K562 (cell line): ENCODE results near the gene CAST. TPM values are rescaled to one million over a fixed set of nuclear protein-coding genes. Genes with fewer than 3 reads are reported as not detected.

Experiments used
- ATAC-seq: fragments of 200-7000 bp; cut with Tn5 transposase; 3 replicates; pipeline ENCODE4 v1.9.1; 2020; ENCODE audit warnings: moderate library complexity
- BruUV-seq: library from RNA; stranded (reverse); fragments of 400-500 nt; replicated peaks from 2 replicates; lab custom pipeline; 2021; lab: Mats Ljungman, UMichigan
- CTCF ChIA-PET: fragments of 300-600 bp; formaldehyde crosslinking; extraction: SDS; loops from one replicate; lab custom pipeline; 2021; ENCODE audit warnings: low intra/inter-chr PET ratio; lab: Yijun Ruan, JAX
- POLR2A ChIA-PET: fragments of 300-600, 350-650 bp; sonication (Branson Sonifier 250); formaldehyde crosslinking; extraction: SDS; loops from one replicate; lab custom pipeline; 2021; ENCODE audit warnings: antibody characterized with exemption, inconsistent platforms; lab: Yijun Ruan, JAX
- DNase-seq, 4 experiments: peaks; one replicate each; pipeline versions ENCODE4 v3.0.0 to v3.0.0-alpha.2; 2011 to 2018; ENCODE audit warnings: low spot score in 3 of 4, mixed read lengths in 3 of 4; ENCODE audit errors: extremely low read depth in 1 of 4
- FAIRE-seq: peaks from 2 replicates; lab custom pipeline; 2011; peaks lifted over from hg19 to GRCh38; lab: Jason Lieb, UNC
- H2AFZ ChIP-seq: 2 replicates; pipeline ENCODE4 v1.6.0; 2011; ENCODE audit warnings: low read depth, low read length, control low read depth, inconsistent platforms
- H3K27ac ChIP-seq: fragments of 200-600 bp; 3 replicates; pipeline ENCODE4 v1.8.0; 2011; ENCODE audit warnings: low read depth, mild to moderate bottlenecking, control low read depth, inconsistent platforms, low read length, moderate library complexity, mixed read lengths; ENCODE audit errors: extremely low read depth
- H3K27me3 ChIP-seq, 2 experiments: fragments of 300-600 bp in 1 of 2; 2 replicates in 1 of 2; 3 replicates in 1 of 2; pipeline versions ENCODE4 v1.6.0 to v1.8.0; 2011; ENCODE audit warnings: inconsistent platforms in 2 of 2, low read length in 2 of 2, mild to moderate bottlenecking in 1 of 2, mixed read lengths in 1 of 2, moderate library complexity in 1 of 2; ENCODE audit not compliant: control insufficient read depth in 2 of 2, insufficient read depth in 2 of 2
- H3K36me3 ChIP-seq: fragments of 300-600 bp; 3 replicates; pipeline ENCODE4 v1.8.0; 2011; ENCODE audit warnings: mild to moderate bottlenecking, low read length, inconsistent platforms; ENCODE audit not compliant: control insufficient read depth, insufficient read depth
- H3K4me1 ChIP-seq, 2 experiments: fragments of 200-600 bp in 1 of 2; replicated peaks in 1 of 2; 2 replicates in 1 of 2; 3 replicates in 1 of 2; pipeline versions ENCODE4 v1.5.1 to v1.8.0; 2011; ENCODE audit warnings: inconsistent platforms in 2 of 2, low read length in 2 of 2, mild to moderate bottlenecking in 1 of 2, mixed read lengths in 1 of 2, moderate library complexity in 1 of 2; ENCODE audit not compliant: control insufficient read depth in 2 of 2, insufficient read depth in 2 of 2
- H3K4me2 ChIP-seq: 2 replicates; pipeline ENCODE4 v1.6.1; 2011; ENCODE audit warnings: low read length, control low read depth, inconsistent platforms, mixed read lengths; ENCODE audit not compliant: insufficient read depth
- H3K4me3 ChIP-seq: fragments of 200-600 bp; sonication (generic), shearing (Covaris generic); 2 replicates; pipeline ENCODE4 v1.5.1; 2016; ENCODE audit warnings: control low read depth, inconsistent platforms
- H3K79me2 ChIP-seq: fragments of 200-600 bp; 3 replicates; pipeline ENCODE4 v1.8.0; 2011; ENCODE audit warnings: low read length, inconsistent platforms; ENCODE audit not compliant: control insufficient read depth, insufficient read depth
- H3K9ac ChIP-seq, 2 experiments: 2 replicates each; pipeline versions ENCODE4 v1.6.0 to v1.6.1; 2011; ENCODE audit warnings: low read depth in 2 of 2, low read length in 2 of 2, control low read depth in 1 of 2, inconsistent platforms in 1 of 2, mild to moderate bottlenecking in 1 of 2, mixed read lengths in 1 of 2; ENCODE audit not compliant: insufficient read depth in 1 of 2
- H3K9me1 ChIP-seq: one replicate; pipeline ENCODE4 v1.6.0; 2011; ENCODE audit warnings: inconsistent platforms, mild to moderate bottlenecking, low read length, moderate library complexity; ENCODE audit not compliant: control insufficient read depth, insufficient read depth
- H3K9me3 ChIP-seq: replicated peaks from 2 replicates; pipeline ENCODE4 v1.5.1; 2011; ENCODE audit warnings: low read depth, low read length, inconsistent platforms; ENCODE audit not compliant: control insufficient read depth, insufficient read depth
- H4K20me1 ChIP-seq: replicated peaks from 2 replicates; pipeline ENCODE4 v1.6.1; 2011; ENCODE audit warnings: low read length, inconsistent platforms, mixed read lengths; ENCODE audit not compliant: control insufficient read depth, insufficient read depth
- GABPB1 ChIP-seq: sonication (generic); formaldehyde crosslinking; IDR thresholded peaks from 2 replicates; pipeline ENCODE4 v1.8.0; 2022; ENCODE audit warnings: mild to moderate bottlenecking, missing genetic modification reagents
- HNRNPL ChIP-seq: fragments of 200-400 bp; formaldehyde crosslinking; IDR thresholded peaks from 2 replicates; pipeline ENCODE4 v1.6.1; 2017; ENCODE audit warnings: low read depth, mild to moderate bottlenecking, low read length
- KLF6 ChIP-seq: fragments of 250-450 bp; sonication (Bioruptor Pico); IDR thresholded peaks from 2 replicates; pipeline ENCODE4 v1.4.0; 2020; ENCODE audit warnings: mild to moderate bottlenecking, moderate library complexity, borderline replicate concordance
- LCOR ChIP-seq: sonication (generic); formaldehyde crosslinking; IDR thresholded peaks from 2 replicates; pipeline ENCODE4 v1.8.0; 2022; ENCODE audit warnings: mild to moderate bottlenecking, missing genetic modification reagents
- MCM2 ChIP-seq: fragments of 450-650 bp; IDR thresholded peaks from 2 replicates; pipeline ENCODE4 v1.6.1; 2017; ENCODE audit warnings: low read depth, mild to moderate bottlenecking
- NR4A1 ChIP-seq, 2 experiments: fragments of 250-450 bp in 1 of 2; fragments of 450-650 bp in 1 of 2; sonication (Bioruptor Pico) in 1 of 2; IDR thresholded peaks; 2 replicates each; pipeline versions ENCODE4 v1.4.0 to v1.6.1; 2016 to 2020; ENCODE audit warnings: mild to moderate bottlenecking in 2 of 2, missing compliant biosample characterization in 1 of 2, missing genetic modification characterization in 1 of 2, moderate library complexity in 1 of 2
- PHF20 ChIP-seq: fragments of 450-650 bp; IDR thresholded peaks from 2 replicates; pipeline ENCODE4 v1.6.1; 2018; ENCODE audit not compliant: partially characterized antibody
- RBM15 ChIP-seq: fragments of 200-400 bp; formaldehyde crosslinking; IDR thresholded peaks from 2 replicates; pipeline ENCODE4 v1.6.1; 2018; ENCODE audit warnings: mild to moderate bottlenecking, low read length, moderate library complexity; ENCODE audit not compliant: insufficient read depth
- RFX1 ChIP-seq: fragments of 450-650 bp; IDR thresholded peaks from 2 replicates; pipeline ENCODE4 v1.6.1; 2016; ENCODE audit warnings: mild to moderate bottlenecking, moderate library complexity
- SIX5 ChIP-seq, 2 experiments: IDR thresholded peaks; 2 replicates each; pipeline ENCODE4 v1.6.1; 2011; ENCODE audit warnings: low read length in 2 of 2, borderline replicate concordance in 1 of 2, low read depth in 1 of 2, mild to moderate bottlenecking in 1 of 2, moderate library complexity in 1 of 2; ENCODE audit not compliant: insufficient read depth in 1 of 2
- SLC30A9 ChIP-seq: fragments of 250-450 bp; sonication (Bioruptor Pico); IDR thresholded peaks from 2 replicates; pipeline ENCODE4 v1.8.0; 2022; ENCODE audit warnings: mild to moderate bottlenecking, moderate library complexity
- WHSC1 ChIP-seq: IDR thresholded peaks from one replicate; pipeline ENCODE4 v1.6.1; 2012; ENCODE audit warnings: low read length, control low read depth, inconsistent platforms
- ZNF12 ChIP-seq: sonication (generic); formaldehyde crosslinking; IDR thresholded peaks from 2 replicates; pipeline ENCODE4 v1.4.0; 2020; ENCODE audit warnings: mild to moderate bottlenecking, missing genetic modification reagents
- WGBS: fragments of 100-300 bp; shearing (Covaris generic); methylation state at CpG from one replicate; pipeline ENCODE4 v1.1.6; 2016; ENCODE audit warnings: low coverage, mixed read lengths; ENCODE audit not compliant: insufficient coverage; ENCODE audit errors: missing lambda C conversion rate; 5-methylcytosine and 5-hydroxymethylcytosine counted together
- in situ Hi-C: fragments of 300-500 bp; cut with MboI; formaldehyde crosslinking; loops from 4 replicates; pipeline ENCODE4 v1.15.0; 2018; ENCODE audit warnings: inconsistent platforms, mixed read lengths
- intact Hi-C: fragments of 100-400 bp; cut with micrococcal nuclease; formaldehyde crosslinking; loops from 2 replicates; pipeline ENCODE4 v1.14.2; 2022
- polyA plus RNA-seq, 8 experiments: library from polyadenylated mRNA; depleted of rRNA in 4 of 8; stranded (reverse) in 5 of 8; unstranded in 3 of 8; fragments of >200 nt; fragmentation: Nextera tagmentation in 2 of 8; fragmentation: Illumina TruSeq in 1 of 8; extraction: Ambion mirVana in 2 of 8; extraction: Trizol in 1 of 8; gene quantifications; 2 replicates each; pipeline versions ENCODE4 v1.2.1 to v1.2.3, GENCODE V29; 2011 to 2014; ENCODE audit warnings: inconsistent platforms in 1 of 8, missing spikeins in 1 of 8
- total RNA-seq, 7 experiments: library from RNA; depleted of rRNA in 6 of 7; stranded (reverse); fragments of >200 nt in 6 of 7; fragmentation: Illumina TruSeq in 2 of 7; extraction: Trizol in 2 of 7; gene quantifications; 2 replicates each; pipeline versions ENCODE4 v1.2.1 to v1.2.3, GENCODE V29; 2011 to 2021; ENCODE audit warnings: low replicate concordance in 1 of 7
- TF ChIP-seq, protein P1 (sequence below): fragments of 450-650 bp; IDR thresholded peaks from 2 replicates; pipeline ENCODE4 v1.6.1; 2017; ENCODE audit warnings: antibody characterized with exemption

CAST gene
- total and polyA plus RNA-seq, 9 of the 15 experiments (the other 6 are each of a cell fraction or from before 2014, with no cell fraction given): 55.5 to 136 (median 86.1) TPM

DNA sequence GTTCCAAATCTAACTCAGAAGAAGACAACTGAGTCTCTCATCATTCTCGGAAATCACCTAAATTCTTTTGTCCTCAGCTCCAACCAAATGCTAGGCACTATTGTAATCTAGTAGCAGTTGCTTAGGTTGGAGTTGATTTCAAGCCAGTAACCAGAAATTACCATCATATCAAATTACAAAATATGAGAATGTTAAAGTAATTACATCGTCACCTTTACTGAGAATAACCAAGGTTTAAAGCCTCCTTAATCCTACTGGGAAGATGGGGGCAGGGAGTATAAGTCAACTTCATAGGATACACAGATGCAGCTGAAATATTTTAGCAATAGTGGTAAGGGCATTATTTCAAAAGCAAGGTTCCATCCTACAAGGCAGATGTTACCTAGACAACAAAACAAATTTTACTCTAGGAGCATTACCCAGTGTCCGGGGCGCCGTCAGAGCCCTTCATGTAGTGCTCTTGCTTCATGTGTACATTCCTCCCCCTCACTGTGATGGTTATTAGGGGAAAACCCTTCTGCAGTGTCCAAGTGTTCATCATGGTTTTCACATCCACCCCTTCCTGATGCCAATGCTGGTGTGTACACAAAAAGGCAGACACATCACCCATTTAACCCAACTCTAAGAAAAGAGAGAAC is 126.1 kb downstream of the CAST start:
- no peak for DNase-seq
- Histone ChIP-seq H3K4me2 (no peak overlapping the region), H3K79me2 (no peaks in the 10 kb centered on the region), H3K27me3 (no peaks in the 10 kb centered on the region), H3K27ac (no peak overlapping the region), H2AFZ (no peak overlapping the region), H3K4me3 (no peak overlapping the region), H3K36me3 (peaks cover 35% of the 10 kb centered on the region; the same call in 2 of the 3 replicates), H4K20me1 (no peaks in the 10 kb centered on the region), H3K9ac (no peak overlapping the region), H3K4me1 (no peaks in the 10 kb centered on the region), H3K9me1 (no peaks in the 10 kb centered on the region), H3K9me3 (no peaks in the 10 kb centered on the region)
- CTCF ChIA-PET: no interaction called here
- intact Hi-C loops: no loop called here
- BruUV-seq: no TSS peak
- no peak for ATAC-seq
- no peak for TF ChIP-seq PHF20
- TF ChIP-seq KLF6 (CRISPR knock-in tag): no peak
- TF ChIP-seq RFX1: no peak
- TF ChIP-seq LCOR: no peak
- no peak for TF ChIP-seq HNRNPL
- TF ChIP-seq NR4A1 (CRISPR knock-in tag; IDR thresholded peaks at IDR 0.05): no peak
- no peak for TF ChIP-seq NR4A1 (tag; IDR thresholded peaks at IDR 0.05)
- TF ChIP-seq, protein P1, sequence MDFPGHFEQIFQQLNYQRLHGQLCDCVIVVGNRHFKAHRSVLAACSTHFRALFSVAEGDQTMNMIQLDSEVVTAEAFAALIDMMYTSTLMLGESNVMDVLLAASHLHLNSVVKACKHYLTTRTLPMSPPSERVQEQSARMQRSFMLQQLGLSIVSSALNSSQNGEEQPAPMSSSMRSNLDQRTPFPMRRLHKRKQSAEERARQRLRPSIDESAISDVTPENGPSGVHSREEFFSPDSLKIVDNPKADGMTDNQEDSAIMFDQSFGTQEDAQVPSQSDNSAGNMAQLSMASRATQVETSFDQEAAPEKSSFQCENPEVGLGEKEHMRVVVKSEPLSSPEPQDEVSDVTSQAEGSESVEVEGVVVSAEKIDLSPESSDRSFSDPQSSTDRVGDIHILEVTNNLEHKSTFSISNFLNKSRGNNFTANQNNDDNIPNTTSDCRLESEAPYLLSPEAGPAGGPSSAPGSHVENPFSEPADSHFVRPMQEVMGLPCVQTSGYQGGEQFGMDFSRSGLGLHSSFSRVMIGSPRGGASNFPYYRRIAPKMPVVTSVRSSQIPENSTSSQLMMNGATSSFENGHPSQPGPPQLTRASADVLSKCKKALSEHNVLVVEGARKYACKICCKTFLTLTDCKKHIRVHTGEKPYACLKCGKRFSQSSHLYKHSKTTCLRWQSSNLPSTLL: no peak
- TF ChIP-seq RBM15: no peak
- TF ChIP-seq SIX5 (IDR thresholded peaks at IDR 0.05; ENCODE audit: borderline replicate concordance in 1 of 2, insufficient read depth in 1 of 2, low read depth in 1 of 2, low read length in 2 of 2): no peak
- no peak for TF ChIP-seq ZNF12 (CRISPR knock-in tag)
- TF ChIP-seq GABPB1 (CRISPR knock-in tag): no peak
- TF ChIP-seq WHSC1: no peak
- no peak for TF ChIP-seq SLC30A9 (CRISPR knock-in tag)
- TF ChIP-seq MCM2: no peak
- in situ Hi-C loops: no loop called here
- no peak for FAIRE-seq
- POLR2A ChIA-PET: interaction anchor here (0.6 kb wide), 2 partner anchors 9 to 97 kb away, joined by 3 read pairs; no protein-coding TSS in a partner anchor
- WGBS: 97% methylated on average over 5 of the region's 5 CpGs
